Right lobe of liver (tissue), 6 donors: ENCODE measurements around the gene MICU1. TPM values are rescaled to one million over a fixed set of nuclear protein-coding genes. Genes with fewer than 3 reads are reported as not detected.
"Not testable (repeated sequence)": the region's sequence is repeated elsewhere in the genome, so short reads cannot be mapped to it uniquely, and the experiment has no call there.

Experiments used
- ATAC-seq, 4 donors: fragments of 200-7000 bp; cut with Tn5 transposase; one replicate each; pipeline ENCODE4 v1.9.1; 2020; ENCODE audit warnings: mild to moderate bottlenecking in 4 of 4, moderate library complexity in 4 of 4
- DNase-seq, 3 donors: peaks; one replicate each; pipeline ENCODE4 v3.0.0-alpha.2; 2020
- H3K27ac ChIP-seq, 3 donors: fragments of 200-600 bp; one replicate each; pipeline ENCODE4 v1.8.0; 2022
- H3K27me3 ChIP-seq, 2 donors: fragments of 200-600 bp; one replicate each; pipeline ENCODE4 v1.8.0; 2022
- H3K36me3 ChIP-seq, 4 donors: fragments of 200-600 bp; sonication (generic) in 1 of 4; one replicate each; pipeline versions ENCODE4 v1.5.1 to v1.8.0; 2017 to 2022; ENCODE audit warnings: control low read depth in 1 of 4
- H3K4me1 ChIP-seq, 4 donors: fragments of 200-600 bp; sonication (generic) in 1 of 4; one replicate each; pipeline versions ENCODE4 v1.5.1 to v1.8.0; 2017 to 2022; ENCODE audit warnings: control low read depth in 1 of 4
- H3K4me3 ChIP-seq, 3 donors: fragments of 200-600 bp; one replicate each; pipeline ENCODE4 v1.8.0; 2022
- H3K9me3 ChIP-seq, 4 donors: fragments of 200-600 bp; sonication (generic) in 1 of 4; one replicate each; pipeline versions ENCODE4 v1.5.1 to v1.8.0; 2017 to 2022; ENCODE audit warnings: control low read depth in 1 of 4
- CTCF ChIP-seq, 4 donors: fragments of 200-600 bp in 3 of 4; fragments of 450-650 bp in 1 of 4; IDR thresholded peaks; one replicate each; pipeline versions ENCODE4 v1.5.1 to v1.8.0; 2016 to 2022; ENCODE audit warnings: antibody characterized with exemption in 4 of 4, mild to moderate bottlenecking in 2 of 4
- POLR2A ChIP-seq: fragments of 450-650 bp; IDR thresholded peaks from one replicate; pipeline ENCODE4 v1.6.1; 2017; ENCODE audit warnings: antibody characterized with exemption, mild to moderate bottlenecking
- WGBS: methylation state at CpG from one replicate; pipeline ENCODE4 v1.1.6; 2018; ENCODE audit warnings: low coverage, low lambda C conversion rate; ENCODE audit not compliant: insufficient coverage; ENCODE audit errors: missing lambda C conversion rate; 5-methylcytosine and 5-hydroxymethylcytosine counted together
- intact Hi-C, 2 donors: fragments of 100-400 bp; cut with DNase I; formaldehyde crosslinking; loops; one replicate each; pipeline versions ENCODE4 v1.11.2 to v1.14.1; 2022
- total RNA-seq, 6 experiments: library from RNA; depleted of rRNA in 2 of 6; stranded (reverse); fragments of >200 nt in 2 of 6; fragmentation: NEBNext Ultra II Directional in 3 of 6; extraction: Animal tissue kit (Norgen Biotek cat#: 25700) in 3 of 6; gene quantifications; one replicate each; pipeline versions ENCODE4 v1.1.0 to v1.2.4, GENCODE V29; 2016 to 2023
- donor health status: DM: no; HTN: yes; CAD: no.
- donor health status: DM: no; HTN: no; CAD: no.
- donor health status: DM: no; HTN: no; CAD: no.
- donor health status: DM: no; HTN: yes; CAD: no.
- donor health status: DM: no; HTN: yes; CAD: no.

The MICU1 gene
- total RNA-seq, 6 experiments from 2014 or later = 25.3 to 55.3 (median 38.2) TPM

GRCh38 chr10:72658696-72659400, 33.0 kb upstream of the MICU1 start:
- no peak overlapping the region for H3K4me3 ChIP-seq
- H3K36me3 ChIP-seq = no peaks in the 10 kb centered on the region
- DNase-seq (no peak), ATAC-seq (no peak)
- no peak for TF ChIP-seq POLR2A
- no peak for TF ChIP-seq CTCF (IDR thresholded peaks at IDR 0.05)
- intact Hi-C loops = no loop called here
- 76% methylated on average over 4 of the region's 5 CpGs for WGBS
- no peaks in the 10 kb centered on the region for H3K4me1 ChIP-seq
- H3K9me3 ChIP-seq = no peaks in the 10 kb centered on the region
- H3K27me3 ChIP-seq = no peaks in the 10 kb centered on the region
- H3K27ac ChIP-seq = no peak overlapping the region

DNA sequence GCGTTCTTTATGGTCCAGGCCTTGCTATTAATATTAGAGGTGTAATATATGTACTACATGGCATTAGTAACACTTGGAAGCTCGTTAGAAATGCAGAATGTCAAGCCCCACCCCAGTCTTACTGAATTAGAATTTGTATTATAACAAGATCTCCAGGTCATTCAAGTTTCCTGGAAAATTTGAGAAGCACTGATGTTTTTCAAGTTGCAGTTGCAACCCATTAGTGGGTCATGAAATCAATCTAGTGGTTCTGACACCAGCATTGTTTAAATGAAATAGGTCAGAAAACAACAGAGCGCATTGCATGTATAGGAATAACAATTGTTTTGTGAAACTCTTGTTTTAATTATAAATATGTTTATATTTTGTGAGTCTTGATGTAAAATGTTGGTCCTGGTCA, 28.8 kb upstream of the MICU1 start:
- intact Hi-C loops = no loop called here
- TF ChIP-seq POLR2A (no peak), CTCF (IDR thresholded peaks at IDR 0.05) (no peak)
- DNase-seq (no peak), ATAC-seq (no peak)
- no peaks in the 10 kb centered on the region for H3K36me3 ChIP-seq
- no peaks in the 10 kb centered on the region for H3K9me3 ChIP-seq
- 60% methylated on average over 3 of the region's 3 CpGs for WGBS
- no peaks in the 10 kb centered on the region for H3K27me3 ChIP-seq
- no peak overlapping the region for H3K27ac ChIP-seq
- H3K4me3 ChIP-seq = no peak overlapping the region
- H3K4me1 ChIP-seq = no peaks in the 10 kb centered on the region

- intact Hi-C loops = no loop called here
- Histone ChIP-seq H3K36me3 (no peaks in the 10 kb centered on the region), H3K4me1 (no peaks in the 10 kb centered on the region), H3K27ac (no peak overlapping the region), H3K9me3 (no peaks in the 10 kb centered on the region), H3K27me3 (no peaks in the 10 kb centered on the region), H3K4me3 (no peak overlapping the region)
- ATAC-seq (no peak), DNase-seq (no peak)
- 79% methylated on average over 6 of the region's 6 CpGs for whole genome bisulfite sequencing
- TF ChIP-seq POLR2A (no peak), CTCF (IDR thresholded peaks at IDR 0.05) (no peak)
Observed at GRCh38 chr10:72653383-72654096, 27.7 kb upstream of the MICU1 start.

DNA sequence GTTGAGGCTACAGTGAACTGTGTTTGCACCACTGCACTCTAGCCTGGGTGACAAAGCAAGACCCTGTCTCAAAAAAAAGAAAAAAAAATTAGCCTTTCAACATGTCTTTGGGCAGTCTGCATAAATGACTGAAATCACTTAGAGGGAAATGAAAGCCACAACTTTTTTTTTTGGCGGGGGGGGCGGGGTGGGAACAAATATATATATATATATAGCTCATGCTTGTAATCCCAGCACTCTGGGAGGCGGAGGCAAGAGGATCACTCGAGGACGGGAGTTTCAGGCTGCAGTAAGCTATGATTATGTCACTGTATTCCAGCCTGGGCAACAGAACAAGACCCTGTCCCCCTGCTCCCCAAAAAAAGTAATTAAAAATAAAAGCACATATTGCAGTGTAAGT, 23.4 kb upstream of the MICU1 start:
- TF ChIP-seq POLR2A = no peak
- no peak for ATAC-seq
- H3K27me3 ChIP-seq = no peaks in the 10 kb centered on the region
- H3K9me3 ChIP-seq = no peaks in the 10 kb centered on the region
- no peak overlapping the region for H3K27ac ChIP-seq
- intact Hi-C loops = no loop called here
- DNase-seq = no peak
- 34% methylated on average over 3 of the region's 5 CpGs for WGBS
- no peaks in the 10 kb centered on the region for H3K36me3 ChIP-seq
- no peak overlapping the region for H3K4me3 ChIP-seq
- H3K4me1 ChIP-seq = no peaks in the 10 kb centered on the region

DNA sequence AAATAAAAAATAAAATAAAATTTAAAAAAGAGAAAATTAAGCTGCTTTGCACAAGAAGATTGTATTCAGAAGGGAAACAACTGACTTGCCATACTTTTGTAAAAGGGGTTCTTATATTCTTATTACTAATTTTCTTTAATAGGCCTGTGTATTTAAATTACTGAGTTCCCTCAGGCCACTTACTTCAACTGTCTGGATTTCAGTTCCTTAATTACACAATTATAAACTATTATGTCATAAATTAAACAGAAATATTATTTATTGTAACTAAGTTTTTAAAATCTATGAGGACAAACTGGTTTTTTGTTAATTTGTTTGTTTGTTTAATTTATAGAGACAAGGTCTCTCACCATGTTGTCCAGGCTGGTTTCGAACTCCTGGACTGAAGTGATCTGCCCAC, 22.4 kb upstream of the MICU1 start:
- H3K27me3 ChIP-seq = no peaks in the 10 kb centered on the region
- no peaks in the 10 kb centered on the region for H3K9me3 ChIP-seq
- ATAC-seq = no peak
- TF ChIP-seq CTCF (IDR thresholded peaks at IDR 0.05) (no peak), POLR2A (no peak)
- intact Hi-C loops = no loop called here
- no peak overlapping the region for H3K27ac ChIP-seq
- no peak overlapping the region for H3K4me3 ChIP-seq
- no peaks in the 10 kb centered on the region for H3K4me1 ChIP-seq
- no peaks in the 10 kb centered on the region for H3K36me3 ChIP-seq
- 70% methylated on average over 1 of the region's 1 CpG for WGBS
- no peak for DNase-seq

DNA sequence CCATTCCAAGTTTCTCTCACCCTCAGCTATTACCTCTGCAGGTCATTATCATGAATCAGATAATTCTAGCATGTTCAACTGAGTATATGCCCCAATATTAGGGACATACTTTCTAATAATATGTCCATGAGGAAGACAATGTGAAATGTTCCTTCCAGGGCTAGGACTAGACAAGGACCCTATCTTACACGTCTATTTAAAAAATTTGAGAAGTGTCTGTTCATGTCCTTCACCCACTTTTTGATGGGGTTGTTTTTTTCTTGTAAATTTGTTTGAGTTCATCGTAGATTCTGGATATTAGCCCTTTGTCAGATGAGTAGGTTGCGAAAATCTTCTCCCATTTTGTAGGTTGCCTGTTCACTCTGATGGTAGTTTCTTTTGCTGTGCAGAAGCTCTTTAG, 21.1 kb upstream of the MICU1 start:
- H3K4me3 ChIP-seq, DNase-seq, H3K27ac ChIP-seq, H3K9me3 ChIP-seq, intact Hi-C loops, H3K4me1 ChIP-seq, ATAC-seq, H3K36me3 ChIP-seq, H3K27me3 ChIP-seq: not testable (repeated sequence)
- 78% methylated on average over 2 of the region's 3 CpGs for WGBS
